ENCODE data around the gene PRPH. TPM values are rescaled to one million over a fixed set of nuclear protein-coding genes. Genes with fewer than 3 reads are reported as not detected.

PRPH gene
- total and polyA plus RNA-seq, 9 of the 15 experiments (the other 6 are each of a cell fraction or from before 2014, with no cell fraction given), result 0.27 to 1.9 (median 1.3) TPM; not detected in 1

- intact Hi-C loops (cut with micrococcal nuclease), result no loop called here
- ChIA-PET CTCF (ENCODE audit: low intra/inter-chr PET ratio) (interaction anchor here (0.5 kb wide), 1 partner anchor 97 kb away, joined by 3 read pairs; no protein-coding TSS in a partner anchor), POLR2A (interaction anchor here (0.7 to 5.5 kb wide), 7 partner anchors 7 to 126 kb away, joined by 3 to 61 read pairs (median 3); partner anchors contain the start of gene TUBA1C)
- Histone ChIP-seq H2AFZ (ENCODE audit: low read depth, low read length) (peak overlapping the region; percentile 76), H3K9me3 (replicated peaks; ENCODE audit: control insufficient read depth, insufficient read depth, low read depth, low read length) (no peaks in the 10 kb centered on the region), H3K27ac (ENCODE audit: extremely low read depth, low read depth, low read length) (peak overlapping the region; percentile 63), H3K4me1 (replicated peaks in 1 of 2; ENCODE audit: control insufficient read depth in 2 of 2, insufficient read depth in 2 of 2, low read length in 2 of 2) (peaks cover 17 to 21% of the 10 kb centered on the region in 2 experiments), H3K79me2 (ENCODE audit: control insufficient read depth, insufficient read depth, low read length) (no peaks in the 10 kb centered on the region), H3K27me3 (ENCODE audit: control insufficient read depth in 2 of 2, insufficient read depth in 2 of 2, low read length in 2 of 2) (no peaks in the 10 kb centered on the region), H3K36me3 (ENCODE audit: control insufficient read depth, insufficient read depth, low read length) (no peaks in the 10 kb centered on the region), H3K4me2 (ENCODE audit: insufficient read depth, low read length) (peak overlapping the region; percentile 34), H3K9me1 (ENCODE audit: control insufficient read depth, insufficient read depth, low read length) (no peaks in the 10 kb centered on the region), H4K20me1 (replicated peaks; ENCODE audit: control insufficient read depth, insufficient read depth, low read length) (no peaks in the 10 kb centered on the region), H3K4me3 (no peak overlapping the region), H3K9ac (ENCODE audit: insufficient read depth in 1 of 2, low read depth in 2 of 2, low read length in 2 of 2) (peak overlapping the region; percentile 41 to 62; a peak in 3 of 4 replicates)
- ATAC-seq, result peak; percentile 70
- in situ Hi-C loops (cut with MboI), result no loop called here
- WGBS (ENCODE audit: insufficient coverage, low coverage, missing lambda C conversion rate), result 39% methylated on average over 11 of the region's 11 CpGs
- no TSS peak for BruUV-seq (replicated peaks)
- FAIRE-seq, result peak; percentile 78
- DNase-seq (ENCODE audit: extremely low read depth in 1 of 4, low spot score in 3 of 4), result no peak
- no peak for TF ChIP-seq THRB (CRISPR knock-in tag; conservative IDR thresholded peaks at IDR 0.05)
- no peak for TF ChIP-seq DMBX1 (CRISPR knock-in tag; IDR thresholded peaks at IDR 0.05; ENCODE audit: borderline replicate concordance)
- no peak for TF ChIP-seq ETV5 (CRISPR knock-in tag; IDR thresholded peaks at IDR 0.05; ENCODE audit: low read depth)
- no peak for TF ChIP-seq ZNF445 (CRISPR knock-in tag; IDR thresholded peaks at IDR 0.05; ENCODE audit: low read depth)
- TF ChIP-seq FOXP1 (CRISPR knock-in tag; IDR thresholded peaks at IDR 0.05), result no peak
- TF ChIP-seq SMARCE1 (IDR thresholded peaks at IDR 0.05), result peak; percentile 29; the same call in 1 of the 2 replicates
- TF ChIP-seq DPF2 (IDR thresholded peaks at IDR 0.05), result no peak
- TF ChIP-seq HDAC2 (IDR thresholded peaks at IDR 0.05), result peak; percentile 25; the same call in 1 of the 2 replicates
- TF ChIP-seq ZNF398 (CRISPR knock-in tag; IDR thresholded peaks at IDR 0.05), result no peak
- no peak for TF ChIP-seq HDAC8 (tag; IDR thresholded peaks at IDR 0.05)
- peak; percentile 57; the same call in 1 of the 2 replicates for TF ChIP-seq CBFA2T3 (IDR thresholded peaks at IDR 0.05)
- no peak for TF ChIP-seq SAP30 (IDR thresholded peaks at IDR 0.05; ENCODE audit: borderline replicate concordance, insufficient read depth, low read depth, low read length, poor library complexity, severe bottlenecking)
- TF ChIP-seq JUND (IDR thresholded peaks at IDR 0.05; ENCODE audit: borderline replicate concordance, low read depth, low read length), result peak; percentile 13; the same call in 1 of the 2 replicates
- no peak for TF ChIP-seq JUND (tag; IDR thresholded peaks at IDR 0.05; ENCODE audit: borderline replicate concordance, low read depth, low read length)
- no peak for TF ChIP-seq JUN (IDR thresholded peaks at IDR 0.05; ENCODE audit: borderline replicate concordance, low read depth, low read length)
- TF ChIP-seq JUN (CRISPR knock-in tag; IDR thresholded peaks at IDR 0.05; ENCODE audit: borderline replicate concordance), result no peak
- no peak for TF ChIP-seq FOXK2 (conservative IDR thresholded peaks at IDR 0.05 in 1 of 2, IDR thresholded peaks at IDR 0.05 in 1 of 2; ENCODE audit: low read depth in 2 of 2)
- TF ChIP-seq MAX (CRISPR knock-in tag; IDR thresholded peaks at IDR 0.05), result peak; percentile 30; the same call in 1 of the 2 replicates
- peak; percentile 41 for TF ChIP-seq TAL1 (IDR thresholded peaks at IDR 0.05)
- peak; percentile 28; the same call in 1 of the 2 replicates for TF ChIP-seq CBFA2T2 (conservative IDR thresholded peaks at IDR 0.05)
Observed at GRCh38 chr12:49255857-49256637, 38.9 kb upstream of the PRPH start.

All from K562 (cell line).